Thyroid gland (tissue), 4 donors: ENCODE data around the gene CUL9.

ENCODE experiments used
- CTCF ChIP-seq, 6 experiments: fragments of 200-600 bp in 3 of 6; fragments of 450-650 bp in 3 of 6; sonication (generic) in 3 of 6; IDR thresholded peaks; one replicate each; pipeline ENCODE4 v1.5.1; 2016 to 2019; ENCODE audit warnings: antibody characterized with exemption in 6 of 6, mild to moderate bottlenecking in 2 of 6, inconsistent platforms in 1 of 6, moderate library complexity in 1 of 6
- POLR2A ChIP-seq, 2 donors: fragments of 450-650 bp; IDR thresholded peaks; one replicate each; pipeline ENCODE4 v1.6.1; 2017; ENCODE audit warnings: antibody characterized with exemption in 2 of 2, mild to moderate bottlenecking in 2 of 2, moderate library complexity in 1 of 2

GRCh38 chr6:43199912-43200311 is 17.9 kb downstream of the CUL9 start:
- TF ChIP-seq POLR2A (IDR thresholded peaks at IDR 0.05), result no peak
- TF ChIP-seq CTCF (IDR thresholded peaks at IDR 0.05), result no peak
